Measurements from ENCODE around the gene ABCA2. TPM values are rescaled to one million over a fixed set of nuclear protein-coding genes. Genes with fewer than 3 reads are reported as not detected.

Gene ABCA2
- total and polyA plus RNA-seq, 2 experiments from 2014 or later, result 7.0 to 16.0 TPM

- no peak overlapping the region for H2AFZ ChIP-seq
- H3K36me3 ChIP-seq (ENCODE audit: insufficient read depth), result no peaks in the 10 kb centered on the region; the same call in 1 of the 2 replicates
- TF ChIP-seq REST (IDR thresholded peaks at IDR 0.05; ENCODE audit: unreplicated experiment) (no peak), JUNB (IDR thresholded peaks at IDR 0.05; ENCODE audit: unreplicated experiment) (no peak), ZNF462 (CRISPR knock-in tag; IDR thresholded peaks at IDR 0.05) (no peak), CTCF (conservative IDR thresholded peaks at IDR 0.05; ENCODE audit: low read depth in 2 of 2) (no peak), STAT1 (IDR thresholded peaks at IDR 0.05; ENCODE audit: unreplicated experiment) (no peak), ZNF114 (CRISPR knock-in tag; IDR thresholded peaks at IDR 0.05) (no peak), EZH2phosphoT487 (IDR thresholded peaks at IDR 0.05; ENCODE audit: unreplicated experiment) (no peak), EZH2 (IDR thresholded peaks at IDR 0.05; ENCODE audit: low read depth, unreplicated experiment) (no peak), ZNF331 (CRISPR knock-in tag; IDR thresholded peaks at IDR 0.05; ENCODE audit: low read depth) (no peak), NANOG (IDR thresholded peaks at IDR 0.05; ENCODE audit: borderline replicate concordance) (no peak)
- Mint-ChIP-seq H3K4me1 (peaks cover 10% of the 10 kb centered on the region), H3K27ac (no peak overlapping the region), H3K4me3 (no peak overlapping the region), H3K9me3 (no peaks in the 10 kb centered on the region), H3K36me3 (ENCODE audit: low read depth) (no peaks in the 10 kb centered on the region; the same call in 2 of the 3 replicates), H3K27me3 (ENCODE audit: insufficient read depth, low read depth, poor library complexity) (peaks cover 3% of the 10 kb centered on the region)
- DNase-seq (ENCODE audit: low spot score) (no peak), ATAC-seq (no peak)
- peaks cover 7% of the 10 kb centered on the region; the same call in 1 of the 2 replicates for H3F3A ChIP-seq (replicated peaks; ENCODE audit: low read depth)
- H3K27me3 ChIP-seq (ENCODE audit: insufficient read depth), result peaks cover 12% of the 10 kb centered on the region; the same call in 1 of the 2 replicates
- H3K4me3 ChIP-seq, result no peak overlapping the region
- peaks cover 10% of the 10 kb centered on the region; the same call in 1 of the 2 replicates for H3K79me2 ChIP-seq (replicated peaks; ENCODE audit: insufficient read depth)
- peaks cover 12% of the 10 kb centered on the region; the same call in 1 of the 2 replicates for H3K4me1 ChIP-seq (ENCODE audit: insufficient read depth)
- peaks cover 11% of the 10 kb centered on the region; the same call in 1 of the 2 replicates for H4K20me1 ChIP-seq (replicated peaks; ENCODE audit: insufficient read depth)
- no peak overlapping the region for H3K27ac ChIP-seq (ENCODE audit: low read depth)
- no peaks in the 10 kb centered on the region for H3K9me2 ChIP-seq (ENCODE audit: insufficient read depth)
- H3K4me2 ChIP-seq, result no peak overlapping the region
Observed at GRCh38 chr9:137064880-137065164, 36.8 kb upstream of the ABCA2 start.
